GM19467 (cell line): ENCODE results near the gene NAXE.
"Not testable (repeated sequence)": the region's sequence is repeated elsewhere in the genome, so short reads cannot be mapped to it uniquely, and the experiment has no call there.

ENCODE experiments used
- ATAC-seq: cut with Tn5 transposase; IDR thresholded peaks from one replicate; pipeline ENCODE4 v1.9.1; 2021; ENCODE audit warnings: mild to moderate bottlenecking, moderate library complexity; ENCODE audit not compliant: unreplicated experiment

The NAXE gene

GRCh38 chr1:156591432-156592157, at the start of gene NAXE:
Gene NAXE, plus strand, starts transcription at chr1:156591776. Its CDS starts 29 bp downstream, at chr1:156591805.
- peak; percentile 80 for ATAC-seq

GRCh38 chr1:156543066-156543465, 48.5 kb upstream of the NAXE start:
- no peak for ATAC-seq

- ATAC-seq = no peak
Measured at GRCh38 chr1:156544592-156545102, 46.9 kb upstream of the NAXE start.

- ATAC-seq = no peak
Measured at GRCh38 chr1:156546267-156546666, 45.3 kb upstream of the NAXE start.

GRCh38 chr1:156547434-156547833, 44.1 kb upstream of the NAXE start:
- no peak for ATAC-seq

GRCh38 chr1:156547982-156548381, 43.6 kb upstream of the NAXE start:
- ATAC-seq = no peak

GRCh38 chr1:156549390-156549789, 42.2 kb upstream of the NAXE start:
- ATAC-seq = no peak

- no peak for ATAC-seq
Measured at GRCh38 chr1:156549831-156550230, 41.7 kb upstream of the NAXE start.

GRCh38 chr1:156550346-156550745, 41.2 kb upstream of the NAXE start:
- no peak for ATAC-seq

- ATAC-seq = no peak
Measured at GRCh38 chr1:156551066-156551643, 40.4 kb upstream of the NAXE start.

- ATAC-seq = no peak
Measured at GRCh38 chr1:156551869-156552268, 39.7 kb upstream of the NAXE start.

GRCh38 chr1:156552518-156552917, 39.1 kb upstream of the NAXE start:
- no peak for ATAC-seq

- ATAC-seq = not testable (repeated sequence)
Measured at GRCh38 chr1:156552937-156553336, 38.6 kb upstream of the NAXE start.

GRCh38 chr1:156553860-156554485, 37.6 kb upstream of the NAXE start:
- ATAC-seq = no peak

- no peak for ATAC-seq
Measured at GRCh38 chr1:156554971-156555370, 36.6 kb upstream of the NAXE start.

GRCh38 chr1:156555715-156556114, 35.9 kb upstream of the NAXE start:
- ATAC-seq = no peak

- no peak for ATAC-seq
Measured at GRCh38 chr1:156556354-156556753, 35.2 kb upstream of the NAXE start.

GRCh38 chr1:156559086-156559796, 32.3 kb upstream of the NAXE start:
- no peak for ATAC-seq

- ATAC-seq = no peak
Measured at GRCh38 chr1:156559797-156560385, 31.7 kb upstream of the NAXE start.

- no peak for ATAC-seq
Measured at GRCh38 chr1:156560585-156561163, 30.9 kb upstream of the NAXE start.

GRCh38 chr1:156565519-156565918, 26.1 kb upstream of the NAXE start:
- no peak for ATAC-seq
